Keratinocyte (primary cell): Measurements from ENCODE around the gene PARD3. TPM values are rescaled to one million over a fixed set of nuclear protein-coding genes. Genes with fewer than 3 reads are reported as not detected.

Experiments used
- DNase-seq: peaks from one replicate; pipeline ENCODE4 v3.0.0-alpha.2; 2011; ENCODE audit warnings: low read depth, missing footprints, low spot score
- FAIRE-seq: peaks from 2 replicates; lab custom pipeline; 2011; peaks lifted over from hg19 to GRCh38; lab: Jason Lieb, UNC
- H2AFZ ChIP-seq: 2 replicates; pipeline ENCODE4 v1.6.0; 2012; ENCODE audit warnings: low read length, control low read depth, inconsistent platforms; ENCODE audit not compliant: control insufficient read depth
- H3K27ac ChIP-seq: 2 replicates; pipeline ENCODE4 v1.5.1; 2011; ENCODE audit warnings: low read length; ENCODE audit not compliant: control insufficient read depth, insufficient read depth
- H3K27me3 ChIP-seq: 3 replicates; pipeline ENCODE4 v1.6.0; 2011; ENCODE audit warnings: low read length; ENCODE audit not compliant: control insufficient read depth, insufficient read depth; ENCODE audit errors: extremely low read depth
- H3K36me3 ChIP-seq, 2 experiments: 2 replicates in 1 of 2; 3 replicates in 1 of 2; pipeline ENCODE4 v1.5.1; 2011; ENCODE audit warnings: low read length in 2 of 2, mild to moderate bottlenecking in 1 of 2; ENCODE audit not compliant: control insufficient read depth in 2 of 2, insufficient read depth in 2 of 2; ENCODE audit errors: extremely low read depth in 1 of 2
- H3K4me1 ChIP-seq: 3 replicates; pipeline ENCODE4 v1.5.1; 2011; ENCODE audit warnings: low read length; ENCODE audit not compliant: control insufficient read depth, insufficient read depth; ENCODE audit errors: extremely low read depth
- H3K4me2 ChIP-seq: 3 replicates; pipeline ENCODE4 v1.6.0; 2011; ENCODE audit warnings: low read depth, low read length; ENCODE audit not compliant: control insufficient read depth, insufficient read depth; ENCODE audit errors: extremely low read depth
- H3K4me3 ChIP-seq, 3 experiments: fragments of 200-600 bp in 1 of 3; sonication (generic) in 1 of 3; 2 replicates in 2 of 3; 3 replicates in 1 of 3; pipeline ENCODE4 v1.5.1; 2011 to 2016; ENCODE audit warnings: low read length in 3 of 3, mild to moderate bottlenecking in 3 of 3, control low read depth in 2 of 3, inconsistent platforms in 1 of 3, low read depth in 1 of 3, mixed read lengths in 1 of 3, mixed run types in 1 of 3, moderate library complexity in 1 of 3; ENCODE audit not compliant: control insufficient read depth in 2 of 3, insufficient read depth in 2 of 3; ENCODE audit errors: extremely low read depth in 1 of 3
- H3K79me2 ChIP-seq: 2 replicates; pipeline ENCODE4 v1.6.0; 2012; ENCODE audit warnings: low read length; ENCODE audit not compliant: control insufficient read depth, insufficient read depth
- H3K9ac ChIP-seq: 3 replicates; pipeline ENCODE4 v1.6.0; 2011; ENCODE audit warnings: low read length; ENCODE audit not compliant: control insufficient read depth, insufficient read depth; ENCODE audit errors: extremely low read depth
- H3K9me1 ChIP-seq: 3 replicates; pipeline ENCODE4 v1.6.0; 2011; ENCODE audit warnings: low read length; ENCODE audit not compliant: control insufficient read depth, insufficient read depth; ENCODE audit errors: extremely low read depth
- H3K9me3 ChIP-seq: 2 replicates; pipeline ENCODE4 v1.5.1; 2012; ENCODE audit warnings: low read depth, low read length; ENCODE audit not compliant: control insufficient read depth
- H4K20me1 ChIP-seq: 3 replicates; pipeline ENCODE4 v1.6.0; 2011; ENCODE audit warnings: low read length; ENCODE audit not compliant: control insufficient read depth, insufficient read depth; ENCODE audit errors: extremely low read depth
- EZH2 ChIP-seq: IDR thresholded peaks from one replicate; pipeline ENCODE4 v1.6.1; 2012; ENCODE audit warnings: inconsistent platforms, mild to moderate bottlenecking, low read length, moderate library complexity
- dilution Hi-C: fragments of 300-500 bp; cut with MboI; formaldehyde crosslinking; loops from one replicate; pipeline ENCODE4 v1.7.0; 2020; ENCODE audit warnings: low sequenced_read_pairs; ENCODE audit not compliant: extremely low pct_ligation_motif_present
- polyA plus RNA-seq, 5 experiments: library from polyadenylated mRNA; depleted of rRNA in 3 of 5; stranded (reverse) in 3 of 5; stranded (forward) in 1 of 5; unstranded in 1 of 5; fragments of >200 nt; gene quantifications; 1 replicate in 1 of 5; 2 replicates in 3 of 5; 3 replicates in 1 of 5; pipeline versions ENCODE4 v1.2.1 to v1.2.3, GENCODE V29; 2011 to 2012; ENCODE audit warnings: missing spikeins in 2 of 5, low read depth in 1 of 5, low replicate concordance in 1 of 5
- TF ChIP-seq, protein P1 (sequence below), 3 experiments: IDR thresholded peaks in 1 of 3; conservative IDR thresholded peaks in 1 of 3; optimal IDR thresholded peaks in 1 of 3; 2 replicates in 2 of 3; 3 replicates in 1 of 3; pipeline versions ENCODE3 to v1.5.1; 2011; ENCODE audit warnings: low read length in 3 of 3, mild to moderate bottlenecking in 3 of 3, moderate library complexity in 2 of 3, control low read depth in 1 of 3, inconsistent platforms in 1 of 3; ENCODE audit not compliant: insufficient read depth in 2 of 3; ENCODE audit errors: extremely low read depth in 1 of 3

PARD3 gene
- polyA plus RNA-seq, 1 donor (not counting 4 experiments of a cell fraction or from before 2014, with no cell fraction given) = 46.4 TPM

DNA sequence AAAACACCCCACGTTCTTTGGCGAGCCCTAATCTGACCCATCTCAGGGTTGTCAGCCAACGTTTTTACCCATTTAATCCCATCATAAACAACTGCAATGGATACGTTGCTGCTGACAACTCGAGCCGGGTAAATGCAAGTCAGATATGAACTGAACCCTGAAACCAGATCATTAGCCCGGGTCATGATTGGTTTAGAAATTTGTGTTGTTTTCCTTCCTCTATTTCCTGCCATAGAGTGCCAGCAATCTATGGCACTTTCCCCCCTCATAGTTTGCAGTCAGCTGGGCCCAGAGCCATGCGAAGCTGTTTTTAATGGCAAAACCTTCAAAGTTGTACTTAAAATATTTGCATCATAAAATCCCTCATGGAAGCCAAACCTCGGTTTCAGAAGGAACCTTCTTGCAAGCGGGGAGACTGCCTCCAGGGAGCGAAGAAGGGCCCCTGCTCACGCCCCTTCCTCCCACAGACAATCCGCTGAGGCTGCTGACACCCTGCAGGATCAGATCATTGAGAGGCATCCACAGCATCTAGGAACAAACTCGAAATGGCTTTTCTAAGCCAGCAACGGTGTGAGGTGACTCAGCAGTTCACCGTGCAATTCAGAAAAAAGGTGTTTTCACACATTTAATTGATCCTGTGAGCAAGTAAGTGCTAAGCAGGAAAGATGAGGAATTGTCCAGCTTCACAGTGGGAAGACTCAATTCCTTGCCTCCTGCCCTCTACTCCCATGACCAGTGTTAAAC lies 710.1 kb downstream of the PARD3 start:
- dilution Hi-C loops = no loop called here
- H4K20me1 ChIP-seq = no peaks in the 10 kb centered on the region
- FAIRE-seq = peak; percentile 67
- peak overlapping the region; percentile 22 for H3K4me2 ChIP-seq
- H3K9ac ChIP-seq = no peak overlapping the region
- H3K27me3 ChIP-seq = no peaks in the 10 kb centered on the region
- no peaks in the 10 kb centered on the region for H3K79me2 ChIP-seq
- H3K9me3 ChIP-seq = no peaks in the 10 kb centered on the region
- no peaks in the 10 kb centered on the region for H3K9me1 ChIP-seq
- no peaks in the 10 kb centered on the region for H3K36me3 ChIP-seq
- H2AFZ ChIP-seq = peak overlapping the region; percentile 17
- H3K4me3 ChIP-seq = no peak overlapping the region
- peaks cover 27% of the 10 kb centered on the region for H3K4me1 ChIP-seq
- TF ChIP-seq, protein P1, sequence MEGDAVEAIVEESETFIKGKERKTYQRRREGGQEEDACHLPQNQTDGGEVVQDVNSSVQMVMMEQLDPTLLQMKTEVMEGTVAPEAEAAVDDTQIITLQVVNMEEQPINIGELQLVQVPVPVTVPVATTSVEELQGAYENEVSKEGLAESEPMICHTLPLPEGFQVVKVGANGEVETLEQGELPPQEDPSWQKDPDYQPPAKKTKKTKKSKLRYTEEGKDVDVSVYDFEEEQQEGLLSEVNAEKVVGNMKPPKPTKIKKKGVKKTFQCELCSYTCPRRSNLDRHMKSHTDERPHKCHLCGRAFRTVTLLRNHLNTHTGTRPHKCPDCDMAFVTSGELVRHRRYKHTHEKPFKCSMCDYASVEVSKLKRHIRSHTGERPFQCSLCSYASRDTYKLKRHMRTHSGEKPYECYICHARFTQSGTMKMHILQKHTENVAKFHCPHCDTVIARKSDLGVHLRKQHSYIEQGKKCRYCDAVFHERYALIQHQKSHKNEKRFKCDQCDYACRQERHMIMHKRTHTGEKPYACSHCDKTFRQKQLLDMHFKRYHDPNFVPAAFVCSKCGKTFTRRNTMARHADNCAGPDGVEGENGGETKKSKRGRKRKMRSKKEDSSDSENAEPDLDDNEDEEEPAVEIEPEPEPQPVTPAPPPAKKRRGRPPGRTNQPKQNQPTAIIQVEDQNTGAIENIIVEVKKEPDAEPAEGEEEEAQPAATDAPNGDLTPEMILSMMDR (optimal IDR thresholded peaks at IDR 0.05 in 1 of 3, IDR thresholded peaks at IDR 0.05 in 1 of 3, conservative IDR thresholded peaks at IDR 0.05 in 1 of 3; ENCODE audit: extremely low read depth in 1 of 3, insufficient read depth in 2 of 3, low read length in 3 of 3) = no peak
- no peak for TF ChIP-seq EZH2
- H3K27ac ChIP-seq = no peak overlapping the region
- no peak for DNase-seq

DNA sequence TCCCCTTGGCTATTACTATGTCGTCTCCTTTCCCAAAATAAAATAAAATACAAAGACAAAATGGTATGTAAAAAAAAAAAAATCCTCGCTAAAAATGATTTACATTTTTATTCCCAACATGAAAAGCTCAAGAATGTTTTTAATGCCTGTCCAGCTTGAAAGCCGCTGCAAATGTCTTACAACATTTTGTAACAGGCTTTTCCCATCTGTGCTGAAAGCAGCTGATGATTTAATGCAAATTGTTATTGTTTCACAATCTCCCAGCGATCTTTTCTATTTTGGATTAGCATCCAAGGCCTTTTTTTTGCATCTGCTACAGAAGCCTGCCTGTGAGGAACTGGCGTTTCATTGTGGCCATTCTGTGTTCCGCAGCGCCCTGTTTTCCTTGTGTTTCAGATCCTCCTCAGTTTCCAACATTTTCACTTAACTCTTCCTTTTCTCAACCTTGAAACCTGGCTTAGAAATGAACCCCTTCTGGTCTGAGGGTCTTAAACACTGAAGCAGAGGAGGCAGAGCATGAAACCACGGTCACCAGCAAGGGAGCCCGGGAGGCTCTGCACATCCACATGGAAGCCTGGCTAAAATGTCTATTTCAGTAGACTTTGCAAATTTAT lies 712.1 kb downstream of the PARD3 start:
- no peaks in the 10 kb centered on the region for H3K36me3 ChIP-seq
- no peaks in the 10 kb centered on the region for H3K79me2 ChIP-seq
- H3K4me1 ChIP-seq = peaks cover 20% of the 10 kb centered on the region
- H2AFZ ChIP-seq = peak overlapping the region; percentile 17
- no peak overlapping the region for H3K9ac ChIP-seq
- no peak overlapping the region for H3K4me3 ChIP-seq
- H4K20me1 ChIP-seq = no peaks in the 10 kb centered on the region
- H3K9me1 ChIP-seq = no peaks in the 10 kb centered on the region
- TF ChIP-seq, protein P1 (optimal IDR thresholded peaks at IDR 0.05 in 1 of 3, IDR thresholded peaks at IDR 0.05 in 1 of 3, conservative IDR thresholded peaks at IDR 0.05 in 1 of 3; ENCODE audit: extremely low read depth in 1 of 3, insufficient read depth in 2 of 3, low read length in 3 of 3) = no peak
- no peak for TF ChIP-seq EZH2
- no peak overlapping the region for H3K27ac ChIP-seq
- DNase-seq (no peak), FAIRE-seq (peak; percentile 44)
- H3K9me3 ChIP-seq = no peaks in the 10 kb centered on the region
- dilution Hi-C loops = no loop called here
- H3K27me3 ChIP-seq = no peaks in the 10 kb centered on the region
- peak overlapping the region; percentile 85 for H3K4me2 ChIP-seq
